Ecto neural progenitor cell (in vitro differentiated cells): Measurements from ENCODE around the gene DNMBP.
"Not testable (repeated sequence)": the region's sequence is repeated elsewhere in the genome, so short reads cannot be mapped to it uniquely, and the experiment has no call there.

Source experiments
- DNase-seq: peaks from one replicate; pipeline ENCODE4 v3.0.0-alpha.2; 2018; ENCODE audit warnings: low spot score

Gene DNMBP

DNA sequence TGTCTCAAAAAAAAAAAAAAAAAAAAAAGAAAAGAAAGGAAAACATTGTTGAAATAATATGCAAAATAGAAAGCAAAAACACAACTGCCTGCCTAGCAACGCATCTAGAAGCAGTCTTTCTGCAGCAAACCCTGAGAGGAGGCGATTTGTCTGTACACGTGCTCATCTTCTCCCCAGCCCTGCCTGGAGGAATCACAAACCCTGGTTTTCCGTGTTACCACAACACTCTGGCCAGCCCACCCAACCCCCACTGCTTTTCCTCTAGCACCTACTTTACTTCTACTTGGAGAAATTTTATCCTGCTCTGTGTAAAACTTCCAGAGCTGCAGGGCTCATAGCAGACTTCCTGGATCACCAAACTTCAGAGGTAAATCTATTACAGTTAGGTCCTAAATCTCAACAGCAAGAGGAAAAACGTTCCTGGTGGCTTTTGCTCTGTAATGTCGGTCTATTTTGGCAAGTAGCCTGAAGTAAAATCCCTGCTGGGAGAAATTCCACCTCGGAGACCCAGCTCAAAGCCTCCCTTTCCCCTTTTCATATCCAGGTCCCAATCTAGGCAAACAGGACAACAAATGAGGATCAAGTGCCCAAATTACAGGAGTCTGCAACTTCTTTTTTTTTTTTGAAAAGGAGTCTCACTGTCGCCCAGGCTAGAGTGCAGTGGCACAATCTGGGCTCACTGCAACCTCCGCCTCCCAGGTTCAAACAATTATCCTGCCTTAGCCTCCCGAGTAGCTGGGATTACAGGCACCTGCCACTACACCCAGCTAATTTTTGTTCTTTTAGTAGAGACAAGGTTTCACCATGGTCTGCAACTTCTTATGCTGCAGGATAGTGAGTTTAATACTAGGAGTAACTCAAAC lies 91.6 kb downstream of the DNMBP start:
- peak; percentile 78 for DNase-seq

DNA sequence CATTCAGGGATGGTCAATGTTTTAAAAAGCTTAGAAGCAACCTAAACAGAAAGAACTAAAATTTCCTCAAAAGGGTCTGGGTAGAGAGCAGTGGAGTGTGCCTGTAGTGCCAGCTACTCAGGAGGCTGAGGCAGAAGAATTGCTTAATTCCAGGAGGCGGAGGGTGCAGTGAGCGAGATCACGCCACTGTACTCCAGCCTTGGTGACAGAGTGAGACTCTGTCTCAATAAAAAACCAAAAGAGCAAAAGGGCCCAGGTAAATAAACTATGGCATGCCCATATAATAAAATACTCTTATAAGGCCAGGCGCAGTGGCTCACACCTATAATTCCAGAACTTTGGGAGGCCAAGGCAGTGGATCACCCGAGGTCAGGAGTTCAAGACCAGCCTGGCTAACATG lies 93.0 kb downstream of the DNMBP start:
- no peak for DNase-seq

DNA sequence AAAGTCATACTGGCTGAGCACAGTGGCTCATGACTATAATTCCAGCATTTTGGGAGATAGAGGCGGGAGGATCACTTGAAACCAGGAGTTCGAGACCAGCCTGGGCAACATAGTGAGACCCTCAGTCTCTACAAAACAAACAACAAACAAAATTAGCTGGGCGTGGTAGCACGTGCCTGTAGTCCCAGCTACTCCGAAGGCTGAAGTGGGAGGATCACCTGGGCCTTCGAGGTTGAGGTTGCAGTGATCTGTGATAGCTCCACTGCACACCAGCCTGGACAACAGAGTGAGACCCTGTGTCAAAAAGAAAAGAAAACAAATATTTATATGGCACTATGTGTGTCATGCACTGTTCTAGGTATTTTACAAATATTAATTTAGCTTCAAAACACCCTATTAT lies 94.3 kb downstream of the DNMBP start:
- DNase-seq, result no peak

DNA sequence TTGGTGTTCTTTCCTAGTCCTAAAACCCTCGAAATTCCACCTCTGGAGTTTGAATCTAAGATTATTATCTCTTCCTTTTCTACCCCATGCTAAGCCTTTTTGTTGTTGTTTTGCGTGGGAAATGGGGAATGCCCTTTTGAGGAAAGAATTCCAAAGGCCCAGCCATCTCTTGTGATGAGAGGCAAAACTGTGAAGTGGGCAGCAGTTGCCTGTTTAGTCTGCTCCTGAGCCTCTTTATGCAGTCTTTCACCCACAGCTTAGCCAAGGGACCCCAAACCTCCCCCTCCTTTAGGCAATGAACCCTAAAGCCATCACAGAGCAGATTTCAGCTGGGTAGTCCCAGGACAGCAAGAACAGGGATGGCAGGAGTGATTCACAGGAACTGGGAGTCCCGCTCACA lies 95.5 kb downstream of the DNMBP start:
- no peak for DNase-seq

DNA sequence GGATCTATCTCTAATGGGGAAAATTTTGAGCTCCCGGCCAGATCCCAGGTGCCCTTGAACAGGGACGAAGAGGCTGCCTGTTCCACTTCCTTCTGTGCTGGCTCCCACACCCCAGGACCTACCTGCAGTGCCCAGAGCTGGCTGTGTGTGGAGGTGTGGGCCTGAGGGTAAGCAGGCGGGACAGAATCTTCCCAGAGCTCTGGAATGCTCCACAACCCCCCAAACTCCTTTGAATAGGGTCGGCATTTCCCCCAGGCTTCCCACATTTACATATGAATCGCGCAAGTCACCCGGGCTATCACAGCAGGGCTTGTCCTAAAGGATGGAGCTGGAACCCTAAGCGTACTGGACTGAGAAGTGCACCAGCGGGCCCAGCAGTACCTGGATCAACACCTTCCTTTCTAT lies 95.9 kb downstream of the DNMBP start:
- peak; percentile 91 for DNase-seq

DNA sequence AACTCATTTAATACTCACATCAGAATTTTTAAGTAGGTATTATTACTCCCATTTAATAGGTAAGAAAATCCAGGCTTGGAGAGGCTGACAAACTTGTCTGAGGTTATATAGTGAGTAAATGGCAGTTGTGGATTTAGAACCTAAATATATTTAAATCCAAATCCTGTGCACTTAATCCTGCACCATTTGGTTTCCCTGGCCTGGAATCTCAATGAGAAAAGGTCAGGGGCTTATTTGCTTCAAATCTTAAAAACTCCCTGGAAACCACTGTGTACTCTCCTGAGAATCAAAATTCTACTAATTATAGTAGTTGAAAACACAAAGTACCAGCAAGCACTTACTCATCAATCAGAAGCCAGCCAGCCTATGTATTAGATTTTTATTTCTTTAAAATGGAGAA lies 97.7 kb downstream of the DNMBP start:
- no peak for DNase-seq

DNA sequence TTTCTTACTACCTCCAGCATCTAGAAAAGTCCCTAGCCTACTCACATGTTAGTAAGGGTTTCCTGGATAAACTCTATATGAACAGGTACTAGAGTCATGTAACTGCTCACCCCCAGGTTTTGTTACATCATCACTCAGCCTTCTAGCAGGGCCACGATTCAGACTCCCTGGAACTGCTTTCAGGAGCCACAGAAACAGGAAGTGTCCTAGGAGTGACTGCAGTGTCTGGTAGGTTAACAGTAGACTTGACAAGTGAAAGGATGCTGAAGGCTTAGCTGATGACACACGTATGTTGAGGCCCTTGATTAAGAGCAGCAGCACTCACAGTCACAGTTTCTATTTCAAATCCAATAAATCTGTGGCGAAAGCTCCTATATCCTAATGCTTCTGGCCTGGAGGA lies 101.2 kb downstream of the DNMBP start:
- DNase-seq, result no peak

DNA sequence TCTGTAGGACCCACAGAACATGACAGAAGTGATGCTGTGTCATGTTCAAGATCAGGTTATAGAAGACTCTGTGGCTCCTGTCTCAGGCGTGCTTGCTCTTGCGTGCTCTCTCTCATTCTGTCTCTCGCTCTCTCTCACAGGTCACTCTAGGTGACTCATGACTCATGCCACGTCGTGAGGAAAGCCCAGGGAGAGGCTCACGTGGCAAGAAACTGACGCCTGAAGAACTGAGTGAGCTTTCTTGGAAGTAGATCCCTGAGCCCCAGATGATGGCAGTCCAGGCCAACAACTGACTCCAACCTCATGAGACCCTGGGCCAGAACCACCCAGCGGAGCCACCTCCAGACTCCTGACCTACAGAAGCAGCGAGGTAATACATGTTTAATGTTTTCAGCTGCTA lies 103.3 kb downstream of the DNMBP start:
- DNase-seq, result no peak

DNA sequence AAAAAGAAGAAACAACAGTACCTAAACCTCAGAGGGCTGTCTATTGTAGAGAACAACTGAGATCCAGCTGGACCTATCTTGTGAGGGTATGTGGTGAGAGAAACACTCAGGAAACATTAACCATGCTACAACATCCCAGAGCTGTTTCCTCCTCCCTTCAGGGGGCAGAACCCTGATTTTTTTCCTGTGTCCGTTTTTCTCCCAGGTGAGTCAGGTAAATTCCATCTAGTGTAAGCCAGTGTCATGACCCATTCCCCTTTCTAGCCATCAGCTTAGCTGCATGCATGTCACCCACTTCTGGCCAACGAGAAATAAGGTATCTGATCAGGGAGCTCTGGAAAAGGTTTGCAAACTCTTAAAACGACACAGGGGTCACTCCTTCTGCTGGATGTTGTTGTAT lies 103.8 kb downstream of the DNMBP start:
- DNase-seq, result no peak

DNA sequence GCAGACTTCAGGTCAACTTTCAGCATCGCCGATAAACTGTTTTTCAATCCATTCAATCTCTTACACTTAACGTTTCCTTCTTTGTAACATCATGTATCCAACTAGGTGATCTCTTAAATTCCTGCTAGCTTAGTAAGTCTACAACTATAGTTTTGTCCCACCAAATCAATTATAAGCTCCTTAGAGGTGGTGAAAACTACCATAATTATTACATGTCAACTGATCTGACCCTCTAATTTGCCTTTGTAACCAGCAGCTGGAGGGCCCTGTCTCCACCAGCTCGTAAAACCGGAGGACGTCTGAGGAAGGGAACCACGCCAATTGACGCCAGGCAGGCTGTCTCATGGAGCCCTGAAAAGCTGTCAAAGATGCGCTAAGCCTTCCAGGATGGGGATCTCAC lies 113.9 kb downstream of the DNMBP start:
- DNase-seq, result no peak

DNA sequence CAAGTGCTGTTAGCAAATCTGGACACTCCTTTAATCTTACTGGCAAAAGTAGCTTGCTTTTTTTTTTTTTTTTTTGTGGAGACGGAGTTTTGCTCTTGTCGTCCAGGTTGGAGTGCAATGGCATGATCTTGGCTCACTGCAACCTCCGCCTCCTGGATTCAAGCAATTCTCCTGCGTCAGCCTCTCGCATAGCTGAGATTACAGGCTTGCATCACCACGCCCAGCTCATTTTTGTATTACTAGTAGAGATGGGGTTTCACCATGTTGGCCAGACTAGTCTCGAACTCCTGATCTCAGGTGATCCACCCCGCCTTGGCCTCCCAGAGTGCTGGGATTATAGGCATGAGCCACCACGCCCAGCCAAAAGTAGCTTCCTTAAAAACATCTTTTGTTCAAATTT lies 114.7 kb downstream of the DNMBP start:
- not testable (repeated sequence) for DNase-seq

DNA sequence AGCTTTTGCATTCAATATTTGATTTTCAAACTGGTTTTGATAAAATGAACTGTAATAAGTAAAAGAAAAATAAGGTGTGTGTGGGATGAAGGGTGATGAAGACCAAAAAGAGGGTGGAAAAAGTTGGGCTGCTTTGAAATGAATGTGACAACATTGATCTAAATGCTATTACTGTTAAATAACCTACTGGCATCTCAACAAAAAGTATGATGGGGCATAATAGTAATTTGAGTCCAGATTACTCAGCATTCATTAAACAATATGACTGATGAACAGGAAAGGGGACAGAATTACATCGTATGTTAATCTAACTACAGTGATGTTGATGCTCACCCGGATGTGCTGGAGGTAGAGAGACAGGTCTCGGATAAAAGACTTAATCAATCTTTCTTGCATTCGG lies 115.1 kb downstream of the DNMBP start:
- DNase-seq, result no peak

DNA sequence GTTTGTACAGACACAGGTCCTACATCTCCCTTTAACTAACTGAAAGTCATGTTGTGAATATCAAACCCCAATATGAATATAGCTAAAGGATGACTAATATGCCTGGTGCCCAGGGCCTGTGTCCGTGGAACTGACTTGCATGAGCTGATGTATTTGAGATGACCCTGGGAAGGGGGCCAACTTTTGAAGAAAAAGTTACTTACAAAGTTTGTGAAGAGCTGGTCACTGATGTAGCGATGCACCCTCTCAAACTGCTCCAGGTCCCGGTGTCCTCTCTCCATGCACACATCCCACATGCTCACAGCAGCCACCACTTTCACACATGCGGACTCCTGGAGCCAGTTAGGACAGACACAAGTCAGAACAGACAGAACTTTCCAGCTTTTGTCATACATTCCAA lies 121.1 kb downstream of the DNMBP start:
- DNase-seq, result no peak

DNA sequence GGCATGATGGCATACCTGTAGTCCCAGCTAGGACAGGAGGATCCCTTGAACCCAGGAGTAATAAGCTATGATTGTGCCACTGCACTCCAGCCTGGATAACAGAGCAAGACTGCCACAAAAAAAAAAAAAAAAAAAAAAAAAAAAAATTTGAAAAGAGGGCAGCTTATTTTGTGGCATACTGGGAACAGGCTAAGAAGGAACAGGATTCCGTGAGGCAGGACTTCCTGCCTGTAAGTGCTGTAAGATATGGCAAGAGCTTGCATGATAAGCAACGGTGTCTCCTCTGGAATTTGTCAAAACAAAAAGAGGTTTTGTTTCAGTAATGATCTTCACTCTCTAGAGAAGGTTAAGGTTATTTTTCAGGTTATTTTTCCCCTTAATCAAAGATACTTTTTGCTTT lies 126.2 kb downstream of the DNMBP start:
- DNase-seq, result no peak

DNA sequence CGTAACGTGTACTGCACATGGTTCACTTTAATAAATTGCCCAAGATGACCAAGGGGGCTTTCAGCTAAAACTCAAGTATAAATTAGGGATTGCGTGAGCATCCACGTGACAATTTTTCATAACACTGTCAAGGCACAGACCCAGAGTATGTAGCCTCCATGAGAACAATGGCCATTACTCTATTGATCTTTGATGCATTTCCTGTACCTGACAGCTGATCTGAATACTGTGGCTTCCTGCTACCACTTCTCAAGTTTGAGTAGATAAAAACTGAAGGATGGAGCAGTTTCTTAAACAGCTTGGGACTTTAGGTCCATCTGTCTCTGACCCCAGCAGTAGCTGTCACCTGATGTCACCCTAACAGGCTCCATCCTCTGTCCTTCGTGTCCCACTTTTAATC lies 128.4 kb downstream of the DNMBP start:
- DNase-seq, result no peak

DNA sequence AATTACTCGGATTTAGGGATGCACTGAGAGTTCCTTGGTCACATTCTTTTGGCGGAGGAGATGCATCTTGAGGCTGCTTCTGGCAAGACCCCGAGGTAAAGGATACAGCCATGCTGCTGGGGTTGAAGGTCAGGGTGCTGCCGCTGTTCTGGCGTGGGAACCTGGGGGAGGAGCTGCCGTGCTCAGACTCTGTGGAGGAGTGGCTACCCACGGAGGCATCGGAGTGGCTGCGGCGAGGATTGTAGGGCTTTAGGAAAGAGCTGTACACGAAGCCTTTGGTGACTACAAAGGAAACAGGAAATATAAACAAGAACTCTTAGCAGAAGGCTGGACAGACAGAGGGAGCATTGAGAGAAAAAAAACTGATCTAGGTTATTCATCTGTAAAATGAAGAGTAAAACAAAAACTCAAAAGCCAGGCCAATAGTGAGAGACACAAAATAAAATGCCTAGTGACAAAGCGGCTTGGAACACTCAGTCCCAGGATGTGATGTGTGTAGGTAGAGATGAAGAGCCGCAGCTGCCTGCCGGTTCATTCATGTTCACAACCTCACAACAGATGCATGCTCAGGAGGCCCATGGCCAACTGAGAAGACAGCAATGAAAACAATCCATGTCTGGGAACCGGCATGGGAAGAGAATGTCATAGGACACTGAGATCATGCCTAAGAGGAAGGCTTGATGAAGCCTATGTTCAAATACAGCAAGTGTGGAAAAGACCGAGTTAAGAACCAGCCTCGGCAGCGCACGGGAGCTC lies 129.5 kb downstream of the DNMBP start:
- DNase-seq, result no peak

DNA sequence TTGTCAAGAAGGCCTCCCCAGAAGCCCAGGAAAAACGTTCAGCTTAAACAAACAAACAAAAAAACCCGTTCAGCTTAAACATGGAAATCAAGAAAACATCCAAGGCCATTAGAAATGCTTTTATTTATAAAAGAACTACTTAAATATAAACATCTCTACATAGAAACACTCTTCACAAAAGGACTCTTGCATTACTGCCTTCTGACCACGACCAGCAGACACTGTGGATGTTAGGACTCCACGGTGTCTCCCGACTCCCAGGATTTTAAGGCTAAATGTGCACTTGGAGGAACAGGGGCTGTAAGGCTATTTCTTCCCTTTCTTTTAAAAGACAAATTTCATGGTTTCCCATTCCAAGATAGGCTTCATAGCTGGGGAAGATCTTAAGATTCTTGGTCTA lies 134.3 kb downstream of the DNMBP start:
- DNase-seq, result no peak

DNA sequence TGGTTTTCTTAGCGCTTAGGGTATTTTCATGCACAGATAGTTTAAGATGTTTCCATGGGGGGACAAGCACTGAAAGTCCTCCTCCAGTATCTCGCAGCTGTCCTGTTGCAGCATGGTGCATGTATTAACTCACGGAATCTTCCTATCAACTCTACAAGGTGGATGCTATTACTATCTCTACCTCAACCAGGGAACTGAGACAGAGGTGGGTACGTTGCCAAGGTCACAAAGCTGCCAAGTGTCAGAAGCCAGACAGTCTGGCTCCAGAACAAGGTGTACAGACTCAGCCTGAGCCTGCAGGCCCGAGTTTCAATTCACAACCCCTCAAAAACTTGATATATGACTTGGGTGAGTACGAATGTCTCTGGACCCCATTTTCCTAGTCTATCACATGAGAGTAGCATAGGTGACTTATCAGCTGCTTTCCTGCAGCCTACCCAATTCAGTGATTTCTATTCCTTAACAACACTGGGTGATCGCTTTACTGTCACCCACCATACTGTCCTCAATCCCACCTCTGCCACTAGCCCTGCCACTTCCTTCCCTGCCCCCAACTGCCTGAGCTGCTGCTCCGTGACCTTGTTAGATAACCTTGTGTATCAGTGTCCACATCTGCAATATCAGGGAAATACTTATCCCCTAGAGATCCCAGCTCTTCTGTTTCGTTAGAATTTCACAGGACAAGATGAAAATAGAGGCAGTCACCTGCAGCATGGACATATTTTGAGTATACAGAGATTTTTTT lies 135.2 kb downstream of the DNMBP start:
- DNase-seq, result no peak

DNA sequence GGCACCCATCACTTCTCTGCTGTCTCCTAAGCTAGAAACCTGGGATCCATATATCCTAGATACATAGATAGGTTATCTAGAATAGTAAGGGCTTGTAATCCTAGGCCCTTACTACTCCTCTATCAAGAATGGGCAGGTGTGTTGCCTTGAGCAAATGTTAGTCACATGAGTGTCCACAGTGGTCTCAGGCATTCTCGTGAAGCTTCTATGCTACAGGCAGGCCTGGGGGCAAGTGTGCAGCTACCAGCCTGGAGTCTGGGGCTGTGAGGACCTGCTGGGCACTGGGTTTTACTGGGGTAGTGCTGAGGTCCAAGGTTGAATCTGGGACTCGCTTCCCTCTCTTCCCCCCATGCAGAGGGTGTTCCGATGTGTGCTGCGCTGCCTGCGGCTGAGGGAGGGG lies 135.9 kb downstream of the DNMBP start:
- DNase-seq, result no peak

DNA sequence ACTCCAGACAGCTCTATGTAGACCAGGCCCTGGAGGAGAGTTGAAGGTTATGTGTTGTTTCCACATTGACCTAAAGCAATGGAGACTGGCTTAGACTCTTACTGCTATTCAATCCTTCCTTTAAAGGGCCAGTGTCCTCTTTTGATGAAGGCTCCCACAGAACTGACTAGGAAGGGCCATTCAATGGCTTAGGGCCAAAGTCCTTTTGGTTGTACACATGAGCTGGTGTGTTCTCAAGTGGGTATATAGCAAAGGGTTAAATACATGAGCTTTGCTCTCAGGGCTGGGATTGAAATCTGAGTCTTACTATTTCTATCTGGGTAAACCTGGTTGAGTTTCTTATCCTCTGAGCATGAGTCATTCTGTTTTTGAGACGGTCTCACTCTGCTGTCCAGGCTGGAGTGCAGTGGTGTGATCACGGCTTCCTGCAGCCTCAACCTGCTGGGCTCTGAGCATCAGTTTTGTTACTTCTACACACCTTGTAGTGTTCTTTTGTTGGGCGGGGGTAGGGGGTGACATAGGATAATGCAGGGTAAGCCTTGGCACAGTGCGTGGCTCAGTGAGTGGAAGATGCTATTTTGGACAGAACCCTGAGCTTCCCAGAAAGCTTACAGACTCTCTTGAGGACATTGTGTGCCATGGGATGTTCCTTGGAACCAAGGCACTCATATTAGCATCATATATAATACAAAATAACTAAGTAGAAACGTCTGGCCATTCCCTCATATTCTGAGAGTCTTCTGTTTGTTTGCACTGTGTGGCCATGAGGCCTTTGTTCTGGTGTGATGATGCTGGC lies 137.2 kb downstream of the DNMBP start:
- DNase-seq, result no peak

DNA sequence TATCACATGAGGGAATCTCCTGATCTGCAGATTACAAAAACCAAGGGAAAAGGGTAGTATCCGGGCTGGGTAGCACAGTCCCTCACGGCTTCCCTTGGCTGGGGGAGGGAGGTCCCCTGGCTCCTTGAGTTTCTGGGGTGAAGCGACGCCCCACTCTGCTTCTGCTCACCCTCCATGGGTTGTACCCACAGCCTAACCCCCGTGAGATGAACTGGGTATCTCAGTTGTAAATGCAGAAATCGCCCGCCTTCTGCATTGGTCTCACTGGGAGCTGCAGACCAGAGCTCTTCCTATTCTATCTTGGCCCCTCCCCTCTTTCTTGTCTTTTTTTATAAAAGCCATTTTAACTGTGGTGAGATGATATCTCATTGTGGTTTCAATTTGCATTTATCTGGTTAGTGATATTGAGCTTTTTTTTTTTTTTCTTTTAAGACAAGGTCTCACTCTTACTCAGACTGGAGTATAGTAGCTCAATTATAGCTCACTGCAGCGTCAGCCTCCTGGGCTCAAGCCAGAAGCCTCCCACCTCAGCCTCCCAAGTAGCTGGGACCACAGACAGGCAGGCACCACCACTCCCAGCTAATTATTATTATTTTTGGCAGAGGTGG lies 139.5 kb downstream of the DNMBP start:
- no peak for DNase-seq
